Neural cell (in vitro differentiated cells): ENCODE results near the gene TMA7B. TPM values are rescaled to one million over a fixed set of nuclear protein-coding genes. Genes with fewer than 3 reads are reported as not detected.

Source experiments
- H2AFZ ChIP-seq: fragments of 200-600, 300-800 bp; sonication (generic), shearing (Covaris generic); 2 replicates; pipeline ENCODE4 v1.6.0; 2014; ENCODE audit warnings: low read depth, mild to moderate bottlenecking, antibody characterized with exemption, low read length, moderate library complexity
- H3F3A ChIP-seq: fragments of 200-600 bp; shearing (Covaris generic); 2 replicates; pipeline ENCODE4 v1.6.1; 2016; ENCODE audit warnings: mild to moderate bottlenecking, moderate library complexity, mixed read lengths, antibody characterized with exemption, low read length; ENCODE audit not compliant: insufficient read depth, poor library complexity, severe bottlenecking
- H3K27ac ChIP-seq: fragments of 200-600, 300-800 bp; sonication (generic), shearing (Covaris generic); 2 replicates; pipeline ENCODE4 v1.5.1; 2014; ENCODE audit warnings: mild to moderate bottlenecking, low read length, moderate library complexity
- H3K27me3 ChIP-seq: fragments of 300-800, 200-600 bp; sonication (generic), shearing (Covaris generic); 2 replicates; pipeline ENCODE4 v1.6.0; 2014; ENCODE audit warnings: mild to moderate bottlenecking, low read depth, low read length, moderate library complexity; ENCODE audit not compliant: insufficient read depth
- H3K36me3 ChIP-seq: fragments of 300-800, 200-600 bp; sonication (generic), shearing (Covaris generic); 2 replicates; pipeline ENCODE4 v1.5.1; 2014; ENCODE audit warnings: mild to moderate bottlenecking, antibody characterized with exemption, low read length, moderate library complexity; ENCODE audit not compliant: insufficient read depth
- H3K4me2 ChIP-seq: fragments of 300-800, 200-600 bp; sonication (generic), shearing (Covaris generic); 2 replicates; pipeline ENCODE4 v1.6.0; 2014; ENCODE audit warnings: mild to moderate bottlenecking, low read length
- H3K4me3 ChIP-seq: fragments of 300-800, 200-600 bp; sonication (generic), shearing (Covaris generic); 2 replicates; pipeline ENCODE4 v1.5.1; 2014; ENCODE audit warnings: mild to moderate bottlenecking, low read length, moderate library complexity
- H3K79me2 ChIP-seq: fragments of 200-600 bp; shearing (Covaris generic); replicated peaks from 2 replicates; pipeline ENCODE4 v1.6.0; 2014; ENCODE audit warnings: mild to moderate bottlenecking, low read length, moderate library complexity; ENCODE audit not compliant: insufficient read depth
- H3K9ac ChIP-seq: fragments of 300-800, 200-600 bp; sonication (generic), shearing (Covaris generic); 2 replicates; pipeline ENCODE4 v1.6.1; 2016; ENCODE audit warnings: mild to moderate bottlenecking, low read length, mixed read lengths
- H3K9me2 ChIP-seq: fragments of 200-600 bp; shearing (Covaris generic); 2 replicates; pipeline ENCODE4 v1.6.1; 2016; ENCODE audit warnings: mild to moderate bottlenecking, low read length, mixed read lengths; ENCODE audit not compliant: insufficient read depth
- H3K9me3 ChIP-seq: fragments of 200-600, 300-800 bp; sonication (generic), shearing (Covaris generic); 2 replicates; pipeline ENCODE4 v1.6.1; 2016; ENCODE audit warnings: mild to moderate bottlenecking, mixed run types, low read length, moderate library complexity, mixed read lengths
- H4K20me1 ChIP-seq: fragments of 200-600 bp; shearing (Covaris generic); 2 replicates; pipeline ENCODE4 v1.6.1; 2016; ENCODE audit warnings: mild to moderate bottlenecking, mixed run types; ENCODE audit not compliant: insufficient read depth
- CTCF ChIP-seq: fragments of 450-650 bp; IDR thresholded peaks from 2 replicates; pipeline ENCODE4 v1.5.1; 2014; ENCODE audit warnings: antibody characterized with exemption, mild to moderate bottlenecking, moderate library complexity; ENCODE audit not compliant: poor library complexity, severe bottlenecking
- EP300 ChIP-seq: fragments of 450-650 bp; conservative IDR thresholded peaks from 2 replicates; pipeline ENCODE4 v1.6.1; 2014; ENCODE audit warnings: antibody characterized with exemption, mild to moderate bottlenecking, moderate library complexity; ENCODE audit not compliant: poor library complexity, severe bottlenecking
- EZH2 ChIP-seq: fragments of 200-600, 300-800 bp; shearing (Covaris generic), sonication (generic); IDR thresholded peaks from 2 replicates; pipeline ENCODE4 v1.6.1; 2014; ENCODE audit warnings: antibody characterized with exemption, low read length, borderline replicate concordance, mild to moderate bottlenecking; ENCODE audit not compliant: insufficient read depth, poor library complexity, severe bottlenecking
- MXI1 ChIP-seq: fragments of 450-650 bp; conservative IDR thresholded peaks from 2 replicates; pipeline ENCODE4 v1.6.1; 2014; ENCODE audit warnings: antibody characterized with exemption, mild to moderate bottlenecking; ENCODE audit not compliant: poor library complexity, severe bottlenecking
- POLR2AphosphoS5 ChIP-seq: IDR thresholded peaks from 2 replicates; pipeline ENCODE4 v1.6.1; 2012
- RAD21 ChIP-seq: fragments of 450-650 bp; conservative IDR thresholded peaks from 2 replicates; pipeline ENCODE4 v1.6.1; 2014; ENCODE audit warnings: antibody characterized with exemption, mild to moderate bottlenecking, moderate library complexity
- REST ChIP-seq: IDR thresholded peaks from 2 replicates; pipeline ENCODE4 v1.6.1; 2012; ENCODE audit warnings: borderline replicate concordance
- SMC3 ChIP-seq: fragments of 450-650 bp; conservative IDR thresholded peaks from 2 replicates; pipeline ENCODE4 v1.6.1; 2014; ENCODE audit warnings: antibody characterized with exemption, mild to moderate bottlenecking, moderate library complexity; ENCODE audit not compliant: poor library complexity
- TAF1 ChIP-seq: IDR thresholded peaks from 2 replicates; pipeline ENCODE4 v1.6.1; 2012; ENCODE audit warnings: low read depth
- polyA plus RNA-seq: library from polyadenylated mRNA; depleted of rRNA; stranded (reverse); fragments of >200 nt; gene quantifications from 2 replicates; pipeline ENCODE4 v1.2.3, GENCODE V29; 2014

TMA7B gene
- polyA plus RNA-seq, 1 donor from 2014 or later = not detected

GRCh38 chr22:39979048-39979447, 18.9 kb downstream of the TMA7B start:
- no peaks in the 10 kb centered on the region for H3K27me3 ChIP-seq
- no peak overlapping the region for H3K9ac ChIP-seq
- no peak overlapping the region for H2AFZ ChIP-seq
- TF ChIP-seq EP300 (no peak), SMC3 (no peak), RAD21 (no peak), REST (no peak), MXI1 (no peak), POLR2AphosphoS5 (no peak), CTCF (no peak), EZH2 (no peak), TAF1 (no peak)
- H4K20me1 ChIP-seq = no peaks in the 10 kb centered on the region
- H3K9me3 ChIP-seq = no peaks in the 10 kb centered on the region
- no peaks in the 10 kb centered on the region for H3K9me2 ChIP-seq
- H3K4me2 ChIP-seq = no peak overlapping the region
- no peak overlapping the region for H3K4me3 ChIP-seq
- no peak overlapping the region for H3K27ac ChIP-seq
- no peaks in the 10 kb centered on the region for H3K36me3 ChIP-seq
- no peaks in the 10 kb centered on the region for H3K79me2 ChIP-seq
- no peaks in the 10 kb centered on the region for H3F3A ChIP-seq

- Histone ChIP-seq H2AFZ (no peak overlapping the region), H3K9ac (no peak overlapping the region), H3F3A (no peaks in the 10 kb centered on the region), H3K27me3 (no peaks in the 10 kb centered on the region), H3K4me2 (no peak overlapping the region), H3K79me2 (no peaks in the 10 kb centered on the region), H3K9me3 (no peaks in the 10 kb centered on the region), H3K4me3 (no peak overlapping the region), H3K27ac (no peak overlapping the region), H3K36me3 (no peaks in the 10 kb centered on the region), H3K9me2 (no peaks in the 10 kb centered on the region), H4K20me1 (no peaks in the 10 kb centered on the region)
- no peak for TF ChIP-seq POLR2AphosphoS5
- TF ChIP-seq RAD21 = no peak
- TF ChIP-seq REST = no peak
- no peak for TF ChIP-seq MXI1
- TF ChIP-seq SMC3 = no peak
- TF ChIP-seq CTCF = no peak
- no peak for TF ChIP-seq TAF1
- no peak for TF ChIP-seq EP300
- TF ChIP-seq EZH2 = no peak
Measured at GRCh38 chr22:39979458-39979857, 19.3 kb downstream of the TMA7B start.
